Kidney epithelial cell (primary cell): ENCODE measurements around the gene AKT1S1. TPM values are rescaled to one million over a fixed set of nuclear protein-coding genes. Genes with fewer than 3 reads are reported as not detected.

Source experiments
- DNase-seq: peaks from one replicate; pipeline ENCODE4 v3.0.0-alpha.2; 2010; ENCODE audit warnings: low read depth
- H3K27me3 ChIP-seq: 2 replicates; pipeline ENCODE4 v1.6.0; 2011; ENCODE audit warnings: low read length; ENCODE audit not compliant: control insufficient read depth, insufficient read depth
- H3K36me3 ChIP-seq: 2 replicates; pipeline ENCODE4 v1.5.1; 2011; ENCODE audit warnings: low read length; ENCODE audit not compliant: control insufficient read depth, insufficient read depth
- H3K4me3 ChIP-seq: 2 replicates; pipeline ENCODE4 v1.5.1; 2011; ENCODE audit warnings: low read depth, mild to moderate bottlenecking, control low read depth, low read length
- CTCF ChIP-seq: IDR thresholded peaks from 2 replicates; pipeline ENCODE4 v1.5.1; 2011; ENCODE audit warnings: mild to moderate bottlenecking, moderate library complexity, low read length, control low read depth, inconsistent platforms; ENCODE audit not compliant: insufficient read depth, poor library complexity, severe bottlenecking
- total RNA-seq: library from RNA; depleted of rRNA; stranded (reverse); fragments of >200 nt; gene quantifications from 2 replicates; pipeline ENCODE4 v1.2.3, GENCODE V29; 2015

Gene AKT1S1
- total RNA-seq, 1 donor from 2014 or later, result 23.2 TPM

GRCh38 chr19:49863254-49863934 is 13.8 kb downstream of the AKT1S1 start:
- H3K27me3 ChIP-seq, result no peaks in the 10 kb centered on the region
- no peak overlapping the region for H3K4me3 ChIP-seq
- peaks cover 12% of the 10 kb centered on the region for H3K36me3 ChIP-seq
- no peak for DNase-seq
- no peak for TF ChIP-seq CTCF

- TF ChIP-seq CTCF, result peak; percentile 39
- DNase-seq, result no peak
- H3K4me3 ChIP-seq, result no peak overlapping the region
- H3K27me3 ChIP-seq, result no peaks in the 10 kb centered on the region
- H3K36me3 ChIP-seq, result peaks cover 12% of the 10 kb centered on the region
Measured at GRCh38 chr19:49862391-49863253, 14.5 kb downstream of the AKT1S1 start.

- Histone ChIP-seq H3K27me3 (no peaks in the 10 kb centered on the region), H3K36me3 (peaks cover 14% of the 10 kb centered on the region), H3K4me3 (no peak overlapping the region)
- no peak for DNase-seq
- no peak for TF ChIP-seq CTCF
Measured at GRCh38 chr19:49861541-49862378, 15.4 kb downstream of the AKT1S1 start.

- H3K27me3 ChIP-seq, result no peaks in the 10 kb centered on the region
- DNase-seq, result no peak
- TF ChIP-seq CTCF, result no peak
- H3K4me3 ChIP-seq, result no peak overlapping the region
- H3K36me3 ChIP-seq, result peaks cover 14% of the 10 kb centered on the region
Measured at GRCh38 chr19:49861107-49861506, 16.0 kb downstream of the AKT1S1 start.

GRCh38 chr19:49860336-49861102 is 16.6 kb downstream of the AKT1S1 start:
- Histone ChIP-seq H3K4me3 (no peak overlapping the region), H3K27me3 (no peaks in the 10 kb centered on the region), H3K36me3 (peaks cover 14% of the 10 kb centered on the region)
- TF ChIP-seq CTCF, result no peak
- DNase-seq, result no peak
